ENCODE measurements around the gene HOXA4.

Gene HOXA4

GRCh38 chr7:27132214-27132613 is 1.7 kb upstream of the HOXA4 start:
- no peak overlapping the region for H3K4me3 ChIP-seq (ENCODE audit: low read depth, low read length)
- DNase-seq: no peak
- H3K27me3 ChIP-seq (replicated peaks): peaks cover 99% of the 10 kb centered on the region
- no peaks in the 10 kb centered on the region for H3K36me3 ChIP-seq (replicated peaks)
- no peak overlapping the region for H3K27ac ChIP-seq
- TF ChIP-seq CTCF (IDR thresholded peaks at IDR 0.05; ENCODE audit: low read depth, low read length, missing control alignments): no peak
- in situ Hi-C loops (cut with HindIII; ENCODE audit: low pct_ligation_motif_present, low sequenced_read_pairs): no loop called here

DNA sequence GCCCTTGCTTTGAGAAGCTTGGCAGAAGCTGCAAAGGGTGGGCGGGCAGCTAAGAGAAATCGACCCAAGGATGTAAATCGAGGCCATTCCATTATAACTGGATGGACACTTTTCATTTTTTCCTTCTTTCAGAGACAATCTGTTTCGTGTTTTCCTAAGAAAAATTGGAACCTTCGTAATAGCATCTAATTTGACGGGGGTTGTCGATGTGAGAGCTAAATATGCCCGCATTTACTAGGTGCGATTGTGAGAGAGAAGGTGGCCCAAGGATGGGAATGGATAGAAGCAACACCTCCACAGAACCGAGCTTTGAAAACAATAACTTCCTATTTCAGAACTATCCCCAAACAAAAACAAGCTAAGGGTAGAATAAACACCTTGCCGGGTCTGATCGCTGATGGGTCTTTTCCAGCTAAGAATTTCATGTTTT is 848 bp upstream of the HOXA4 start:
- DNase-seq: no peak
- Histone ChIP-seq H3K36me3 (replicated peaks) (no peaks in the 10 kb centered on the region), H3K27me3 (replicated peaks) (peaks cover 95% of the 10 kb centered on the region), H3K4me3 (ENCODE audit: low read depth, low read length) (no peak overlapping the region), H3K27ac (no peak overlapping the region)
- no peak for TF ChIP-seq CTCF (IDR thresholded peaks at IDR 0.05; ENCODE audit: low read depth, low read length, missing control alignments)
- in situ Hi-C loops (cut with HindIII; ENCODE audit: low pct_ligation_motif_present, low sequenced_read_pairs): no loop called here

GRCh38 chr7:27129729-27130539 is 623 bp downstream of the HOXA4 start:
- no peak overlapping the region for H3K27ac ChIP-seq

DNA sequence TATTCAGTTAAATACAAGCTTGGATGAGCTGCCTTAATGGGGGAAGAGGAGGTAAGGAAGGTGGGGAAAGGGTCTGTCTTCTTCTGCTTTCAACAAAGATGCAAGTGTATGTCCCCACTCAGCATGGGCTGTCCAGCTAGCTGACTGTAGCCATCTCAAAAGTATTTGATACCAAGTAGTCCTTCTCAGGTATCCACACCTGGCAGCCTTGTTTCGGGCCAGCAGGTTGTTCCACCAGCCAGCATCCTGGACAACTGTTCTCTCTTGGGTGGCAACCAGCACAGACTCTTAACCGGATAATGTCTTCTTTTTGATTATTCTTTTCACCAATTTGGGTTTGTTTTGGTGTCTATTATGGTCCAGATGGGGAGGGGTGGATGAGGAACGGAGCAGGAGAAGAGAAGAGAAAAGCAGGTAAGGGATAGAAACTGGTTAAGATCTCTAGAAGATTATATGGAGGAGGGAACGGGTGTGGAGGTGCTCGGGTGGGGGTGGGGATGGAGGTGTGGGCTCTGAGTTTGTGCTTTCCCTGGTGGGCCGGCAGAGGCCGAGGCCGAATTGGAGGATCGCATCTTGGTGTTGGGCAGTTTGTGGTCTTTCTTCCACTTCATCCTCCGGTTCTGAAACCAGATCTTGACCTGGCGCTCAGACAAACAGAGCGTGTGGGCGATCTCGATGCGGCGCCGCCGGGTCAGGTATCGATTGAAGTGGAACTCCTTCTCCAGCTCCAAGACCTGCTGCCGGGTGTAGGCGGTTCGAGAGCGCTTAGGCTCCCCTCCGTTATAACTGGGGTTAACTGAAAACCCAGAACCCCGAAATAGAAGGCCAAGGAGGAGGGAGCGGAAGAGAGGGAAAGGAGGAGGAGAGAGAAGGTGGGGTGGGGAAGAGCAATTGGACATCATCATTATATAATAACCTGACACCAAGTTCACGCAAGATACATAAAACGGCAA is 1.5 kb downstream of the HOXA4 start:
- H3K4me3 ChIP-seq (ENCODE audit: low read depth, low read length): peak overlapping the region; percentile 15
- no peak for DNase-seq
- H3K27ac ChIP-seq: no peak overlapping the region
- in situ Hi-C loops (cut with HindIII; ENCODE audit: low pct_ligation_motif_present, low sequenced_read_pairs): loop anchor here (10.0 kb wide), 1 partner anchor 274 kb away; no protein-coding TSS in a partner anchor
- no peak for TF ChIP-seq CTCF (IDR thresholded peaks at IDR 0.05; ENCODE audit: low read depth, low read length, missing control alignments)
- H3K36me3 ChIP-seq (replicated peaks): no peaks in the 10 kb centered on the region
- peaks cover 92% of the 10 kb centered on the region for H3K27me3 ChIP-seq (replicated peaks)

More at GRCh38 chr7:27129729-27130539, 623 bp downstream of the HOXA4 start:
- H3K4me3 ChIP-seq (ENCODE audit: low read depth, low read length): peak overlapping the region; percentile 30
- in situ Hi-C loops (cut with HindIII; ENCODE audit: low pct_ligation_motif_present, low sequenced_read_pairs): loop anchor here (10.0 kb wide), 1 partner anchor 275 kb away; no protein-coding TSS in a partner anchor
- DNase-seq: no peak
- no peaks in the 10 kb centered on the region for H3K36me3 ChIP-seq (replicated peaks)
- no peak for TF ChIP-seq CTCF (IDR thresholded peaks at IDR 0.05; ENCODE audit: low read depth, low read length, missing control alignments)
- H3K27me3 ChIP-seq (replicated peaks): peaks cover 92% of the 10 kb centered on the region

DNA sequence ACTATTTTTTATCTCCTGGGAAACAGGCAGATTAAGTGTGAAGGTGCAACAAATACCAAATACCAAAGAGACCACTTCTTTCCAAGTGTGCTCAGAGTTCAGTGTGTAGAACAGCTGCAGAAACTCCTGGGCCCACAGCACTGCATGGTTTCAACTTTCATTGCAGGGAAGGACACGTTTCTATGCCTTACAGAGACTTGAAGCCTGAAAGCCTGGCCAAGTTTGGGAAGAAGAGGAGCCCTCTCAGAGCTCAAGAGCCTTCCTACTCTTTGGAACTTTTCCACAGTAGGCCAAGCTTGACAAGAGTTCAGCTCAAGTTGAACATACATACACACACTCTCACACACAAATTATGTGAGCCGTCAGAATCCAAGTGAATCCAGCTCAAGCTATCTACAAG is 2.5 kb downstream of the HOXA4 start:
- in situ Hi-C loops (cut with HindIII; ENCODE audit: low pct_ligation_motif_present, low sequenced_read_pairs): loop anchor here (10.0 kb wide), 1 partner anchor 273 kb away; no protein-coding TSS in a partner anchor
- H3K36me3 ChIP-seq (replicated peaks): no peaks in the 10 kb centered on the region
- no peak for DNase-seq
- H3K27ac ChIP-seq: no peak overlapping the region
- peaks cover 92% of the 10 kb centered on the region for H3K27me3 ChIP-seq (replicated peaks)
- H3K4me3 ChIP-seq (ENCODE audit: low read depth, low read length): no peak overlapping the region
- TF ChIP-seq CTCF (IDR thresholded peaks at IDR 0.05; ENCODE audit: low read depth, low read length, missing control alignments): no peak
